ENCODE data around the gene ZNF787.

ZNF787 gene

DNA sequence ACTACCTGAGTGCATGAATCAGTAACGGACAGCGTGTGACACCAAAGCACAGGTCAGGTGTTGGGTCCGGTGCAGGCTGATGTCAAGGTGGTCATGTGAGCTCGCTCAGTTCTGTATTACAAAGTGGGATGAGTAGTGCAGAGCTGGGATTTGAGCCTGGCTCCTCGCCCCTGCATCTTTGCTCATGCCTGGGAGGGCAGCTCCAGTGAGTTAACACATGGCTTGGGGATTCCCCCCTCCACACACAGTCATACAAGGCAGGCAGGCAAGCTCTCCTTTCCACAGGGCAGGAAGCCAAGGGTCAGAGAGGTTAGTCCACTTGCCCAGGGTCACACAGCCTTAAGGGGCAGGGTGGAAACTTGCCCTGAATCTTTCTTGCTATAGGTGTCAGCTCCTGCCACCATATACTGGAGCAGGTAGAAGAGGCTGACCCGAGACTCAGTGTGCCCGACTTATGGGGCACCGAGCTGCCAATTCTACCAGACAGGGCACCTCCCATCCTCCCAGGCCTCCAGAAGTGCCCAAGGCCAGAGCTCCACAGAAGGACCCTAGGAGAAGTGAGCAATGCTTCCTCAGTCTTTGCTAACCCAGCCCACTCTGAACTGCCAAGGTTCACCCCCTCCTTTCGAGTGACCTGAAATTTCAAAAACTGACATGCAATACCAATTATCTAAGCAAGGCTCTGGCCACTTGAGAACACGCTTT is 35.4 kb downstream of the ZNF787 start:
- DNase-seq: no peak

DNA sequence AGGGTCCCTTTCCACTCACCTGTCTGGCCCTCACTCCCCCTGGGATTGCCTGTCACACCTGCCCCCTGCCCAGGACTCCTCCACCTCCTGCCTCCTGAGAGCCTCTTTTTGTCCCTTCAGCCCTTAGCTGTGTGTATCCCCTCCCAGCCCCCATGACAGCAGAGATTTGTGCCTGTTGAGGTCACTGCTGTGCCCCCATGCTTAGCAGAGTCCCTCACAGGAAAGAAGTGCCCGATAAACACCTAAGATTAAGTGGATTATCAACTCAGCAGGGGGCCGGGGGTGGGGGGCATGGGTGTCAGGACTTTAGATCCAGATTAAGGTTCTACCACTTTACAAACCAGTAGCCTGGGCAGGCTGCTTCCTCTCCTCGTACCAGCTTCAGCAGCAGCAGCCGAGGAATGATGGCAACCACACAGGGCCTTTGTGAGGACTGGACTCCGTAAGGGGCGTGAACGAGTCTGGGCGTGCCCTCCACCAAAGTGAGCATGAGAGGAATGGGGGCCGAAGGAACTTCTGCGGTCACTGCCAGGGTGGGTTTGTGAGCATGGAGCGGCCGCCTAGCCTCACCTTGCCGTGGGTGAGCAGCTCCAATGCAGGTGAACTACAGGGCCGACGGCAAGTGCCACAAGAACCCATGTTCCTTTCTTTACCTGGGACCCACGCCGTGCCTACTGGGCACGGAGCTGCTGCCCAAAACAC is 36.1 kb downstream of the ZNF787 start:
- no peak for DNase-seq

DNA sequence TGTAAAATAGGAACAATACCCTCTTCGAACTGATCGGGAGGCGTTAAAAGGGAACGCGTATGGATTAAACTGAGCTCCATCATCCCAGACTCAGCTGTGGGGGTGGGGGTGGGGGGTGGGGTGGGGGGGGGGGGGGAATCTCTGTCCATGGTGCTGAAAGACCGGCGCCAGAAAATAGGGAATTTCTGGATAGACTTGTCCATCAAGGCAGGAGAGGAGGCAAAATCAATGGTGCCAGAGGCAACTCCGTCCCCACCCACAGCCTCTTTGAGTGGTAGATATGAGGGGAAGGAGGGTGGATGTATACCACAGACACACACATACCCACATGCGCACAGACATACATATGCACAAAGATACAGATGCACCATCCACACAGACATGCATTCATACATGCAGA is 37.4 kb downstream of the ZNF787 start:
- no peak for DNase-seq

DNA sequence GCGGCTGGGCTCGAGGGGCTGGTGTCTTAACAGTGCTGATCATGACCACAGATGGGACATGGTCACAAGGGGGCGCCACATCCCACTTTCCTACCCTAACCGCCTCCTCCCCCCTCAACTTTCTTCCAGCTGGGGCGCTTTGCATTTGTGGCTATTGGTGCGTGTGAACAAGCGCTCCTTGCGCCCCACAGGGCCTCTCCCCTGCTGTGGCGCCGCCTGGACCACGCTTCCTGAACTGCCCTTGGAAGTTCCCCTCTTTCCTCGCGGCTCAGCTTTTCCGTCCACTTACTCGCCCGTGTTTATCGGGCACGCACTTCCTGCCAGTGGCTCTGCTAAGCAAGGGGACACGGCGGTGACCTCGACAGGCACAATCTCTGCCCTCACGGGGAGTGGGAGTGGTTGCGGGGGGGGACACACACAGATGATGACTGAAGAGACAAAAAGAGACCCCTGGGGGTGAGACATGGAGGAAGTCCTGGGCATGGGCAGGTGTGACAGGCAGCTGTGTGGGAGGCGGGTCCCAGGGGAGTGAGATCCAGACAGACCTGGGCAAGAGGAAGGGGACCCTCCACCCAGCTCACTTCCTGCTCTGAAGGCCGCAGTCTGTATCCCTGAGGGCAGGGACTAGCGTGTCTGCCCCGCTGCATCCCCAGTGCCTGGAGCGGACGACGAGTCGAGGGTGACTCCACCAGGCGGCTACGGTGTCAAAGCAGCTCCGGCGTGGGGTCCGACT is 40.3 kb downstream of the ZNF787 start:
- DNase-seq: peak; percentile 83

DNA sequence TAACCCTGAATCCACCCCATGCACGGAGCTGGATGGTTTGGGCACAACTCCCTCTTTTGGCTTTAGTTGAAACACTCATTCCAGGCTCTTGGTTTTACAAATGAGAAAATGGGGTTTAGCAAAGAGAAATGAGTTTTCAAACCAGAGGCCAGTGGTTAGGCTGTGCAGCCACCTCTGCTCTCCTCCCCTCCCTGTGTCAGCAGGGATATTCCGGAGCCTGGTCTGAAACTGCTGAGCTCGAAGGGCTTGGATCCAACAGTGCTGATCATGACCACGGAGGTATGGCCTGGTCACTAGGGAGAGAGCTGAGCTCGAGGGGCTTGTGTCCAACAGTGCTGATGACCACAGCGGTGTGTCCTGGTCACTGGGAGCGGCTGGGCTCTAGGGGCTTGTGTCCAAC is 41.5 kb downstream of the ZNF787 start:
- no peak for DNase-seq

DNA sequence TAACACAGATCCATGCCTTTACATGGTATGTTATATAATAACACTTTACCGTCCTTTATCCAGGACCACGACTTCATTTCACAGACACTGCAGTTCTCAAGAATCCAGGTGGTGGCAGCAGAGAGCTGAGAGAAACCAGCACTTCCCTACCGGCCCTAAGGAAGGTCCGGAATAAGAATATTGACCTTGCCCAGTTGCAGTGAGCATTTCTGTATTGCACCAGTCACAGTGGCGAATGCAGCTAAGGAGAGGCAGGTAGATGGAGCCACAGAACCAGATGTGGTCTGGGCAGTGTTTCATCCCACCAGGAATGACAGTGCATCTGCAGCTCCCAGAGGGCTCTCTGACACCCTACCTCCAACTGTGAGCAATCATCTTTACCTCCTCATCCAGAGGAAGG is 44.6 kb downstream of the ZNF787 start:
- DNase-seq: peak; percentile 51

DNA sequence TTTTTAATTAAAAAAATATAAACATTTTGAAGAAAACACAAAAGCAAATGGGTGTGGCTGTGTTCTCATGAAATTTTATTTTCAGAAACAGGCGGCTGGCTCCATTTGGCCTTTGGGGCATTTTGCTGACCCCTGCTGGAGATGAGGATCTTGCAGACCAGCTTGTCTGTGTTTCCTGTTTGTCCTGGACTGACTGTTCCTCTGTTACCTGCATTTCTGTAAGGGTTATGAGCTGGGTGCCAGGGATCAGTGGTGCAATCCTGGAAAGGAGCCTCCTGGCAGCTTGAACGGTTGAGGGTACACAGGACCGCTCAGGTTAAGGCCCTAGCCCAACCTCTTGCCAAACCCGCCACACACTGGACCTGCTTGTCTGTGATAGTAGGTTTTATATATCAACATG is 49.9 kb downstream of the ZNF787 start:
- no peak for DNase-seq

DNA sequence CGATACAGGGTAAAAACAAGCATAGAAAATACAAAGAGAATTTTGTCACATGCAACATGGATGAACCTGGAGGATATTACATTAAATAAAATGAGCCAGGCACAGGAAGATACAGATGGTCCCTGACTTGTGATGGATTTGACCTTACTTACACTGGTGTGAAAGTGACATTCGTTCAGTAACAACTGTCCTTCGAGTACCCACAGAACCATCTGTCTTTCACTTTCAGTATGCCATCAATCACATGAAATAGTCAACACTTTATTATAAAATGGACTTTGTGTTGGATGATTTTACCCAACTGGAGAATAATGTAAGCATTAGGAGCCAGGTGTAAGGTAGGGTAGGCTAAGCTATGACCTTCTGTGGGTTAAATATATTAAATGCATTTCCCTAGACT is 51.5 kb downstream of the ZNF787 start:
- no peak for DNase-seq

DNA sequence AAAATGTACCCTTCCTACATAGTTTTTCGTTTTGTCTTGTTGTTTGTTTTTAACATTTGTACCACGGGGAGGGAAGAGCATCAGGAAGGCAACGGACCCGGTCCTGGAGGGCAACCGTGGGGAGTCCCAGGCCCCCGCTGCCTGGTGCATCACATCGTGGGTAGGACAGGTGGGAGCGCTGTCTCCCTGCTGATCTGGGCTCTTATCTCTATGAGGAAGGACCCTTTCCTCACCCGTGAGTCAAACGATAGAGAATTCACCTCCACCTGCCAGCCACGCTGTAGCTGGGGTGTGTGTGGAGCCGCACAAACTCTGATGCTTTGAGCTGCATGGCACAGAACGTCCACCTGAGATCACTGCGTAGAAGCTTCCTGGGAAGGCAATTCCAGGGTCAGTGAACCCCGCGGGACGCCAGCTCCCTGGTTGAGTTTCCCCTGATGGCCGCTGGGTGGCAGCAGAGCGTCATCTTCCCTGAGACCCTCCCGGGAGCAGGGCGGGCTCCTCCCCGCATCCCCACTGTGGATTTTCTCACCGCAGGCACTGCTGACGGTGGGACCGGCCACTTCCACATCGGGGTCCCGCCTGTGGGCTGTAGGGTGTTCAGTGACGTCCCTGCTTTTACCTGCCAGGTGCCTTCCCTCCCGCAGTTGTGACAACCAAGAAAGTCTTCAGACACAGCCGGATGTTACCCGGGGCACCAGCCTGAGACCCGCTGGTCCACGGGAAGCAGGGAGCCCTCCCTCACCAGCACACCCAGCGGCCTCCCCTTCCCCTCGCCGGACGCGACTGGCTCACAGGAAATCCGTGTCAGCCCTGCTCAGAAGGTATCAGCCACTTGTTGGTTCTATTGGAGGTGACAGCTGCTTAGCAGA is 54.7 kb downstream of the ZNF787 start:
- peak; percentile 45 for DNase-seq

DNA sequence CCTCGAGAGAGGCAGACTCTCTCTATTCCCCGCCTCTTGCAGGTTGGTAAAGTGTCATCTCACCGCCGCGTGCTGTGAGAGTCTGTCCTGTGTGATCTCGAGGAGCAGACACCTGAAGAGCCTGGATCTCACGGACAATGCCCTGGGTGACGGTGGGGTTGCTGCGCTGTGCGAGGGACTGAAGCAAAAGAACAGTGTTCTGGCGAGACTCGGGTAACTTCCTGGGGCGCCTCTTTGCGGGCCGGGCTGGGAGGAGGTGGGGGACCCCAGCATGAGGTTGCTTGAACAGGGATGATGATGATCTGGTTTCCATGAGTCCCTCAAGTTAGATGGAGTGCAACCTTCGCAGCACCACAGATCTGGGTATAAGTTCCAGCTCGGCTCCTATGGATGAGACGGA is 67.5 kb downstream of the ZNF787 start:
- DNase-seq: no peak

Measured in fibroblast of skin of scalp (primary cell).